ENCODE results near the gene MPPED1.

Gene MPPED1

DNA sequence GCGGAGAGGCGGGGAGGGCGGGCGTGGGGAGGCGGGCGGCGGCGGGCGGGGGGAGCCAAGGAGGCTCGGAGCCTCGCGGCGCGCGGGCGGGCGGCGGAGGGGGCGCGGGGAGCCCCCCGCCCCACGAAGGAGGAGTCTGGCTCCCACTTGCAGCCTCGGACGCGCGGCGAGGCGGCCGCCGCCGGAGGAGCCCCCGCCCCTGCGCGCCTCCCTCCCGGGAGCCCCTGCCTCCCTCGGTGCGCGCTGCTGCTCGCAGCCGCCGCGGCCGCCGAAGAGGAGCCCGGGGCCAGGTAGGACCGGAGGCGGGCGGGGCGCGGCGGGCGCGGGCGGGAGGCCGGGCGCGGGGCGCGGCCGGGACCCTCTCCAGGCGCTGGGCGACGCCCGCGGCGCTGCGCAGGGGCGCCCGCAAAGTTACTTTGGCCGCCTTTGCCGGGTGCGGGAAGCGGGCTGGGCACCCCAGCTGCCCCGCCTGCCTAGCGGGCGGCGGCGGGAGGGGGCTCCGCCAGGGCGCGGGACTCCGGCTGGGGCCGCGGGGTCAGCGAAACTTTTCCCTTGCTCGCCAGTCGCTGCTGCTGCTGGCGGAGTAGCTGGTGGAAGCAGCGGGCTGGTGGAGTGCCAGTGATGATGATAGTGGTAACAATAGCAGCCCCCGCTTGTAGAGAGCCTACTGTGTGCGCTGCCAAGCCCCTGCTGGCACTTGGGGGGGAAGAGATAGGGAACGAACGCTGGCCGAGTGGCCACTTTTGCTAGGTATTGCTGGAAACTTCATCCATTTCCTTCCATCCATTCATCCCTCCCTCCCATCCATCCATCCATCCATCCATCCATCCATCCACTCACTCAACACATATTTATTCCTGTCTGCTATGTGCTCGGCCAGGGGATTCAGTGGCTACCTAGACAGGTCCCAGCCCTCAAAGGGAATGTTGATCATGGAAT lies at the start of gene MPPED1:
MPPED1 (plus strand) TSS at position 146 of the 939 bp plus-strand sequence. CDS start 12,972 bp downstream, outside the sequence.
- H3K9ac ChIP-seq (ENCODE audit: insufficient read length), result no peak within 1 kb of the TSS
- H3K4me3 ChIP-seq, result no peak within 1 kb of the TSS

DNA sequence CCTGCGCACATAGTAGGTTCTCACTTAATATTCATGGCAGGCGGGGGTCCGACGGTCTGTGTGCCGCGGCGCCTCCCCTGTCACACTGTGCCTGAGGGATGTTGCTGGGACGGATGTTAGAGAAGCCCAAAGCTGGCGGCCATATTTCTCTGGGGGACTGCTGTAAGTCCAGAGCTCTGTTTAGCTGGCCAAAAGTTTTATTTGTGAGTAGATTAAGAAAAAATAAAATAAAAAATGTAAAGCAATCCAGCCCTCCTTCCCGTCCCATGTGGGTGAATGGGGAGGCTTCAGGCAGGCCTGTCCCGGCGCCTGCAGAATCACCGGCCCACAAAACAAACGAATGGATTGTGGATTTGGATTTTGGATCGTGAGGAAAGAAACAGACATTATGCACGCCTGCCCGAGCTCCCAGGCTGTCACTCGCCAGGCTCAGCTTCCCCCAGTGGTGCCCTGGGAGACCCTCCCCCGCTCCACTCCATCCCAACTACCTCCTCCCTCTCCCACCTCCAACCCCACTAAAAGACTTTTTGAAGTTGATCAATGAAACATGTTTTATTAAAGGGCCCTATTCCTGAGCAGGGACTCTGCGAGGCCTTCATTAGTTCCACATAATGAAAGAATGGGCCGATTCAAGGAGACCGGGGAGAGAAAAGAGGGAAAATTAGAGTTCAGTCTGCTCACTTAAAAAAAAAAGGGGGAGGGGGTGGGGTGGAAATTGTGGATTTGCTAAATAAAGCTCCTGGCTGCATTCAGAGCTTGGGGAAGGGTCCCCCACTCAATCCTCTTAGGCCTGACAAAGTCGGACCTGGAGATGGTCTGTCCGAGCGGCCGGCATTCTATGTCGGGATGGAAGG lies 48.3 kb upstream of the MPPED1 start:
- no peaks in the 10 kb centered on the region for H3K36me3 ChIP-seq (ENCODE audit: insufficient read depth, low read length)
- H3K4me3 ChIP-seq, result no peak overlapping the region
- TF ChIP-seq FOXP2 (optimal IDR thresholded peaks at IDR 0.05; ENCODE audit: control extremely low read depth, extremely low read length, insufficient read depth), result no peak
- TF ChIP-seq POLR2AphosphoS5 (IDR thresholded peaks at IDR 0.05; ENCODE audit: borderline replicate concordance, low read depth, low read length), result no peak
- no peak for TF ChIP-seq EZH2 (IDR thresholded peaks at IDR 0.05)
- DNase-seq (ENCODE audit: low read depth, low spot score), result no peak
- H3K27ac ChIP-seq, result no peak overlapping the region
- no peaks in the 10 kb centered on the region for H3K9me3 ChIP-seq (ENCODE audit: low read depth, low read length)
- H3K9ac ChIP-seq (ENCODE audit: insufficient read length), result no peak overlapping the region

More for the DNA sequence above, at the start of gene MPPED1:
- Histone ChIP-seq H3K9me3 (ENCODE audit: low read depth, low read length) (no peaks in the 10 kb centered on the region), H3K36me3 (ENCODE audit: insufficient read depth, low read length) (no peaks in the 10 kb centered on the region), H3K27ac (no peak within 1 kb of the TSS)
- no peak for DNase-seq (ENCODE audit: low read depth, low spot score)
- TF ChIP-seq FOXP2 (optimal IDR thresholded peaks at IDR 0.05; ENCODE audit: control extremely low read depth, extremely low read length, insufficient read depth), result no peak
- TF ChIP-seq EZH2 (IDR thresholded peaks at IDR 0.05), result no peak
- TF ChIP-seq POLR2AphosphoS5 (IDR thresholded peaks at IDR 0.05; ENCODE audit: borderline replicate concordance, low read depth, low read length), result no peak

DNA sequence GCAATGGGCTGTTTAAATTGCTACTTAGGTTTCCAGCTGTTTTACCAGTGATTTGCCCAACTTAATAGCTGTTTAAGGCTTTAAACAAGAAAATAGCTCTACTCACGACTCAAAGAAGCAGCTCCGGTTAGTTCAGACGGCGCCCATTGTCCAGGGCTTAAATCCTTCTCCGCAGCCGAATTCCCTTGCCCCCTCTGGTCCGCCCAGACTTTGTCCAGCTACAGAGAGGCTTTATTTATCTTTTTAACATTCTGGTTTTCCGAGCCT lies 47.7 kb upstream of the MPPED1 start:
- no peak overlapping the region for H3K9ac ChIP-seq (ENCODE audit: insufficient read length)
- no peaks in the 10 kb centered on the region for H3K36me3 ChIP-seq (ENCODE audit: insufficient read depth, low read length)
- TF ChIP-seq FOXP2 (optimal IDR thresholded peaks at IDR 0.05; ENCODE audit: control extremely low read depth, extremely low read length, insufficient read depth) (no peak), EZH2 (IDR thresholded peaks at IDR 0.05) (no peak), POLR2AphosphoS5 (IDR thresholded peaks at IDR 0.05; ENCODE audit: borderline replicate concordance, low read depth, low read length) (no peak)
- no peak overlapping the region for H3K27ac ChIP-seq
- H3K9me3 ChIP-seq (ENCODE audit: low read depth, low read length), result no peaks in the 10 kb centered on the region
- no peak for DNase-seq (ENCODE audit: low read depth, low spot score)
- no peak overlapping the region for H3K4me3 ChIP-seq

DNA sequence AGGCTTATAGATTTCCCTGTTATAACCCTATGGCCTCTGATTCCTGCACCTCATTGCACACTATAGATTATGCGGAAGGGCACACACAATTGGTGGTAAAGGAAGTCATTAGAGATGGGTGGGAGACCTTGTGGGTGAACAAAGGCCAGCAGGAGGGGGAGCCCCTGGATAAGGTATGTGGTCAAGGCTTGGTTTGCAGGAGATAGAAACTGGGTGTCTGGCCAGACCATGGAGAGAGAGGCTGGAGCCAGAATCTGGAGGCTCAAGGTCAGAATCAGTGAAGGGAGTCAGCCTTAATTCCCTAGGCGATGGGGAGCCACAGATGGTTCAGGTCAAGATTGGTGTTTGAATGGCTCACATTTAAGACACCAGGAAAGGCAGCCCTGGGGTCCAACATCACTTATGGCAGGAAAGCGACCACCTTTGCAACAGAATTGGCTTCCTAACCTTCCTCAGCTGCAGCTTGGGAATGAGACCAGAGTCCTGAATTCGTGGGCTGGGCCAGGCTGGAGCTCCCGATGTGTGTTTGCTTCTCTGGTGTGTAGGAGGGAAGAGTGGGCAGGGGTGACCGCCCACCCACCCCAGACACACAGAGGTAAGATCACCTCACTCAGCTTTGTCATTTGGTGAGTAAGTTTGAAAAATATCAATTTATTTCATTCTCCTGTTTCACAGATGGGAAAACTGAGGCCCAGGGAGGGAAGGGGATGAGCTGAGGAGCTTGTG lies 45.9 kb upstream of the MPPED1 start:
- Histone ChIP-seq H3K36me3 (ENCODE audit: insufficient read depth, low read length) (no peaks in the 10 kb centered on the region), H3K4me3 (no peak overlapping the region), H3K9me3 (ENCODE audit: low read depth, low read length) (no peaks in the 10 kb centered on the region), H3K27ac (no peak overlapping the region), H3K9ac (ENCODE audit: insufficient read length) (no peak overlapping the region)
- TF ChIP-seq POLR2AphosphoS5 (IDR thresholded peaks at IDR 0.05; ENCODE audit: borderline replicate concordance, low read depth, low read length) (no peak), EZH2 (IDR thresholded peaks at IDR 0.05) (no peak), FOXP2 (optimal IDR thresholded peaks at IDR 0.05; ENCODE audit: control extremely low read depth, extremely low read length, insufficient read depth) (no peak)
- no peak for DNase-seq (ENCODE audit: low read depth, low spot score)

DNA sequence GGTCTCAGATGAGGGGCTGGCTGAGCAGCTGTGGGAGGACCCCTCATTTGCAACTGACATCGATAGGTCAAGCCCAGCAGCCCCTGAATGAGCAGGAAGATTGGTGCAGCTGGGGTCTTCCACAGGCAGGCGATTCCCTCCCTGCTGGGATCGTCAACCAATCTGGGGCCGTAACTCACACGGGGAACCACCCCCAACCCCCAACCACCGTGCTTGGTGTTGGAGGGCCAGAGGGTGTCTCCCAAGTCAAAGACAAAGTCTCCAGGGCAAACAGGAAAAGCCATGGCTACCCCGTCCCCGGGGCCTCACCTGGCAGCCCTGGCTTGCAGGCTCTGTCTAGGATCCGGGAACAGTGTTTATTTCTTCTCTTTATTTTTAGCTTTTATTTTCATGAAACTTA lies 41.8 kb upstream of the MPPED1 start:
- no peak overlapping the region for H3K9ac ChIP-seq (ENCODE audit: insufficient read length)
- no peaks in the 10 kb centered on the region for H3K36me3 ChIP-seq (ENCODE audit: insufficient read depth, low read length)
- TF ChIP-seq EZH2 (IDR thresholded peaks at IDR 0.05) (no peak), POLR2AphosphoS5 (IDR thresholded peaks at IDR 0.05; ENCODE audit: borderline replicate concordance, low read depth, low read length) (no peak), FOXP2 (optimal IDR thresholded peaks at IDR 0.05; ENCODE audit: control extremely low read depth, extremely low read length, insufficient read depth) (no peak)
- no peak for DNase-seq (ENCODE audit: low read depth, low spot score)
- H3K4me3 ChIP-seq, result no peak overlapping the region
- H3K27ac ChIP-seq, result no peak overlapping the region
- H3K9me3 ChIP-seq (ENCODE audit: low read depth, low read length), result no peaks in the 10 kb centered on the region

DNA sequence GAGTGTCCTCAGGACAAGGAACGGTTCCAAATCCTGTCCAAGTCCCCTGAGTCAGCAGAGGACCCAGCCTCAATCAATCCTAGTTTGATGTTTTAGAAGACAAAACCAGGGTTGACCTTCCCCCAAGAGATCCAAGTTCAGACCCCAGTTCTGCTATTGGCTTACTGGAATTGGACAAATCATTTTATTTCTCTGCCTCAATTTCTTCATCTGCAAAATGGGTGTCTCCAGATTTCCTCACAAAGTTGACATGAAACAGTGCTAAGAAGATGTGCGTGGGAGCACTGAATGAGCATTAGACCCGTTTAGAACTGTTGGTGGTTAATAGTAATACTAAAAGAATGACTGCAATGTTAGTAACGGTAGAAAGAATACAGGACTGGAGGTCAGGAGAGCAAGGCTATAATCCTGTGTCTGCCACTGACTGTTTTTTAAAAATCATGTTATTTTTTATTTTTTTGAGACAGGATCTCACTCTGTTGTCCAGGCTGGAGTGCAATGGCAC lies 35.8 kb upstream of the MPPED1 start:
- DNase-seq (ENCODE audit: low read depth, low spot score), result no peak
- no peak overlapping the region for H3K4me3 ChIP-seq
- H3K9me3 ChIP-seq (ENCODE audit: low read depth, low read length), result no peaks in the 10 kb centered on the region
- H3K27ac ChIP-seq, result no peak overlapping the region
- H3K9ac ChIP-seq (ENCODE audit: insufficient read length), result no peak overlapping the region
- TF ChIP-seq FOXP2 (optimal IDR thresholded peaks at IDR 0.05; ENCODE audit: control extremely low read depth, extremely low read length, insufficient read depth), result no peak
- H3K36me3 ChIP-seq (ENCODE audit: insufficient read depth, low read length), result no peaks in the 10 kb centered on the region

DNA sequence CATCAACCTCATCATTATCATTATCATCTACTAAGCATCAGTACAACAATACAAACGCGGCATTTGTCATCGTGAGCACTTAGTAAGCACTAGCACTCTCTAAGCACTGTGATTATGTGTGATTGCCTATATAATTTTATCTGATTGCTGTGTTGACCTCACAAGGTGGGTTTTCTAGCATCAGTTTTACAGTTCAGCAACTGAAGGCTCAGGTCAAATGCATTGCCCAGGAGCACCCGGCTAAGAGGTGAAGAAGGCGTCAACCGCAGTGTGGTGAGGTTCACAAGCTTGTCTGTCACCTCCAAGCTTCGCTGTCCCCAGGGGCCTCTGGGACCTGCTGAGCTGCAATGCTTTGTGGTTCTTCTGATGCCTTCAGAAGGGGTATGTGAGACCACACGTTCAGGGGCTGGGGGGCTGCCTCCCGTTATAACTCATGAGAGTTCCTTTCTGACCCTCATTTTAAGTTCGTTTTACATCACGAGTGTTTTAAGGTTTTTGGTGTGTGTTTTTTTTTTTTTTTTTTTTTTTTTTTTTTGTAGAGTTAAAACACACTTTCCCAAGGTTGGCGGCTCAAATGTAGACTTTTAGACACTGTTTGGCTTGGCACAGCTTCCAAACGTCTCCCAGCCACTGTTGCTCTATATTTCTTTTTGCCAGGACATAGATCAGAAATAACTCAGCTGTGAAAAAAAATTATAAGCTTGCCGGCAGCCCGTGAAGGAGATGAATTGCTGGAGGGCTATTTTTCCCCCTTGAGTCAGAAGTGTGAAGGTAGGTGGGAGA lies 34.9 kb upstream of the MPPED1 start:
- Histone ChIP-seq H3K9ac (ENCODE audit: insufficient read length) (no peak overlapping the region), H3K4me3 (no peak overlapping the region), H3K27ac (no peak overlapping the region), H3K36me3 (ENCODE audit: insufficient read depth, low read length) (no peaks in the 10 kb centered on the region), H3K9me3 (ENCODE audit: low read depth, low read length) (no peaks in the 10 kb centered on the region)
- TF ChIP-seq FOXP2 (optimal IDR thresholded peaks at IDR 0.05; ENCODE audit: control extremely low read depth, extremely low read length, insufficient read depth), result no peak
- no peak for TF ChIP-seq EZH2 (IDR thresholded peaks at IDR 0.05)
- no peak for TF ChIP-seq POLR2AphosphoS5 (IDR thresholded peaks at IDR 0.05; ENCODE audit: borderline replicate concordance, low read depth, low read length)
- no peak for DNase-seq (ENCODE audit: low read depth, low spot score)
